ENCODE data around the gene MCEMP1.

MCEMP1 gene

DNA sequence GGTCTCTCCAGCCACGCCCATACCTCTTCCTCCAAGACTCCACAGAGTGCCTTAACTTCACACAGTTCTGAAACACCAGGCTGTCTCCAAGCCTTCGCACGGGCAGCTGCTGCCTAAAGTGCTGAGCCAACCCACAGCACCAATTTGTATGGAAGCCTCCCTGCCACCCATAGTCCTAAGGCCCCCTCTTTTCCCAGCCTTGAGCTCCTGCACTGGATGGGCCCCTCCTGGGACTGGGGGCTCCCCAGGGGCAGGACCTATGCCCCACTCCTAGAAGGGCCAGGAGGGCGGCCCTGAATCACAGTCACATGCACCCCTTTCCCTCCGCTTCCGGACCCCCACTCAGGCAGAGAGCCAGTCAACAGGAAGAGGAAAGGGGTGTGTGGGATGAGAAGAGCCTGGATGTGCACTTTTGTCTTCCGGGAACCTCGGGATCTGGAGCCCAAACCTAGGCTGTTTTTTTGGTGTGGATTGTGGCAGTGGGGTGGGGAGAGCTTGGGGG, 30.1 kb downstream of the MCEMP1 start:
- Mint-ChIP-seq H3K36me3 (no peaks in the 10 kb centered on the region), H3K4me3 (peak overlapping the region; percentile 80), H3K27me3 (no peaks in the 10 kb centered on the region), H3K4me1 (ENCODE audit: low read depth) (peaks cover 50% of the 10 kb centered on the region), H3K9me3 (ENCODE audit: low read depth) (no peaks in the 10 kb centered on the region), H3K27ac (peak overlapping the region; percentile 93)

DNA sequence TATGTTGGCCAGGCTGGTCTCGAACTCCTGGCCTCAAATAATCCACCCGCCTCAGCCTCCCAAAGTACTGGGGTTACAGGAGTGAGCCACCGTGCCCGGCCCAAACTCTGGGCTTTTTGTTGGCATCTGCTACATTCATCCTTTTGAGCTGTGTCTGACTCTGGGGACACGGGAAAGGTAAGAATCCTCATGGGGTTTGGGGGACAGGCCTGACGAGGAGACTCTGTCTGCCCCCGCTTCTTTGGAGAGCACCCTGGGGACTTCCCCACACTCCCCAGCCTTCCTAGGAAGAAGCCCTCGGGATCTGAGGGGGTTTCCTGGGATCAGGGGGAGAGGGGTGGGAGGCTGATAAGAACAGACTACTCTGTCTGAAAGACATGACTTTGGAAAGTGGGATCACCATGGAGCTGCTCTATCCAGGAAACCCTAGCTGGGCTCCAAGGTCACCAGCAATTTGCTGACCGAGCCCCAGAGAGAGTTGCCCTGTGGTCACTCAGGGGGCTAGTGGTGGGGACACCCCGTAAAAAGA, 33.1 kb downstream of the MCEMP1 start:
- H3K4me1 Mint-ChIP-seq (ENCODE audit: low read depth): peaks cover 45% of the 10 kb centered on the region
- no peaks in the 10 kb centered on the region for H3K36me3 Mint-ChIP-seq
- H3K4me3 Mint-ChIP-seq: no peak overlapping the region
- no peak overlapping the region for H3K27ac Mint-ChIP-seq
- H3K9me3 Mint-ChIP-seq (ENCODE audit: low read depth): no peaks in the 10 kb centered on the region
- no peaks in the 10 kb centered on the region for H3K27me3 Mint-ChIP-seq

DNA sequence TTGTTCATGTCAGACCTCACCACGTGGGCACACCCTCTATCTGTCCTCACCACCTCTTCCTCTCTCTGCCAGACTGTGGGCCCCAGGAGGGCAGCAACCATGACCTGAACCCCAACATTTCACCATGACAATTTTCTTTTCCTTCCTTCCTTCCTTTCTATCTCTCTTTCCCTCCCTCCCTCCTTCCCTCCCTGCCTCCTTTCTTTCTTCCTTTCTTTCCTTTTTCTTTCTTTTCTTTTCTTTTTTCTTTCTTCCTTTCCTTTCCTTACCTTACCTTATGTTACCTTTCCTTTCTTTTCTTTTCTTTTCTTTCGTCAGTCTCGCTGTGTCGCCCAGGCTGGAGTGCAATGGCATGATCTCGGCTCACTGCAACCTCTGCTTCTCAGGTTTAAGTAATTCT, 33.7 kb downstream of the MCEMP1 start:
- no peaks in the 10 kb centered on the region for H3K27me3 Mint-ChIP-seq
- H3K36me3 Mint-ChIP-seq: no peaks in the 10 kb centered on the region
- no peaks in the 10 kb centered on the region for H3K9me3 Mint-ChIP-seq (ENCODE audit: low read depth)
- peaks cover 41% of the 10 kb centered on the region for H3K4me1 Mint-ChIP-seq (ENCODE audit: low read depth)
- no peak overlapping the region for H3K4me3 Mint-ChIP-seq
- no peak overlapping the region for H3K27ac Mint-ChIP-seq

DNA sequence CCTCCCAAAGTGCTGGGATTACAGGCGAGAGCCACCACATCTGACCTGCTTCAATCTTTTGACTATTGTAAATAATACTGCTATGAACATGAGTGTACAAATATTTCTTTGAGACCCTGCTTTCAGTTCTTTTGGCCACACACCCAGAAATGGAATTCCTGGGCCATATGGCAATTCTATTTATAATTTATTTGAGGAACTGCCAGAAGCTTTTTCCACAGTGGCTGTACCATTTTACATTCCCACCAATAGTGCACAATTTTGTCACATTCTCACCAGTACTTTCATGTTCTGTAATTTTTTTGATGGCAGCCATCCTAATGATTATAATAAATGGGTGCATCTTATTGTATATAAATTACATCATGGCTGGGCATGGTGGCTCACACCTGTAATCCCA, 38.8 kb downstream of the MCEMP1 start:
- H3K4me3 Mint-ChIP-seq: no peak overlapping the region
- H3K27me3 Mint-ChIP-seq: no peaks in the 10 kb centered on the region
- H3K27ac Mint-ChIP-seq: no peak overlapping the region
- peaks cover 34% of the 10 kb centered on the region for H3K4me1 Mint-ChIP-seq (ENCODE audit: low read depth)
- H3K36me3 Mint-ChIP-seq: no peaks in the 10 kb centered on the region
- H3K9me3 Mint-ChIP-seq (ENCODE audit: low read depth): no peaks in the 10 kb centered on the region

DNA sequence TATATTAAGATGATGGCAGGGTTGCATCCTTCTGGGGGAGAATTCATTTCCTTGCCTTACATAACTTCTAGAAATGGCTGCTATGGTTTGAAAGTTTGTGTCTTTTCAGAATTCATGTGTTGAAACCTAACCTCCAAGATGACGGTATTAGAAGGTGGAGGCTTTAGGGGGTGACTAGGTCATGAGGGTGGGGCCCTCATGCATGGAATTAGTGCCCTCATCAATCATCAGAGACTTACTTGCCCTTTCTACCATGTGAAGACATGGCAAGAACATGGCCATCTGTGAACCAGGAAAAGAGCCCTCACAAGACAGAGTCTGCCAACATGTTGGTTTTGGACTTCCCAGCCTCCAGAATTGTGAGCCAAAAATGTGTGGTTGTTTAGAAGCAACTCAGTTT, 39.9 kb downstream of the MCEMP1 start:
- no peaks in the 10 kb centered on the region for H3K27me3 Mint-ChIP-seq
- no peaks in the 10 kb centered on the region for H3K36me3 Mint-ChIP-seq
- peak overlapping the region; percentile 46 for H3K27ac Mint-ChIP-seq
- H3K4me3 Mint-ChIP-seq: no peak overlapping the region
- H3K4me1 Mint-ChIP-seq (ENCODE audit: low read depth): peaks cover 34% of the 10 kb centered on the region
- H3K9me3 Mint-ChIP-seq (ENCODE audit: low read depth): no peaks in the 10 kb centered on the region

DNA sequence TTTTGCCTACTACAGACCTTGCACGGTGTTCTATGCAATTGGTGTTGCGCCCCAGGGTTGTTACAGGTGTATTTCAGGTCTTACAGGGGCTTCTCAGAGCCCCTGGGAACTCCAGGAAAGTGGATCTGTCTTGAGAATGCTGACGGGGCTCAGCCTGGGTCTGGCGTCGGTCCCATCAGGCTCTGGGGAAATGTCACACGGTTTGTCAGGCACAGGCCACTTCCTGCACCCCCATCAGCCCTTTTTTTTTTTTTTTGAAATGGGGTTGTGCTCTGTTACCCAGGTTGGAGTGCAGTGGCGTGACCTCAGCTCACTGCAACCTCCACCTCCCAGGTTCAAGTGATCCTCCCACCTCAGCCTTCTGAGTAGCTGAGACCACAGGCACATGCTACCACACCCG, 41.8 kb downstream of the MCEMP1 start:
- peak overlapping the region; percentile 70 for H3K27ac Mint-ChIP-seq
- H3K9me3 Mint-ChIP-seq (ENCODE audit: low read depth): no peaks in the 10 kb centered on the region
- no peaks in the 10 kb centered on the region for H3K27me3 Mint-ChIP-seq
- H3K36me3 Mint-ChIP-seq: no peaks in the 10 kb centered on the region
- peak overlapping the region; percentile 48 for H3K4me3 Mint-ChIP-seq
- H3K4me1 Mint-ChIP-seq (ENCODE audit: low read depth): peaks cover 34% of the 10 kb centered on the region

DNA sequence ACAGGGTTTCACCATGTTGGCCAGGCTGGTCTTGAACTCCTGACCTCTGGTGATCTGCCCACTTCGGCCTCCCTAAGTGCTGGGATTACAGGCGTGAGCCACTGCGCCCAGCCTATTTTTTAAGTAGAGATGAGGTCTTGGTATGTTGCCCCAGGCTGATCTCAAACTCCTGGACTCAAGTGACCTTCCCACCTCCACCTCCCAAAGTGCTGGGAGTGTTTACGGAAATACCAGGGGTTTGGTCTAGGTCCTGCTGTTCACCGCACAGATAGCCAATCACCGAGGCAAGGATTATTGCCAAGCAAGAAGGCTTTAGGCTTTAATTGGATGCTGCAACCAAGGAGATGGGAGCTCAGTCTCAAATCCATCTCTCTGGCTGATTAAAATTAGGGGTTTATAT, 43.5 kb downstream of the MCEMP1 start:
- Mint-ChIP-seq H3K9me3 (ENCODE audit: low read depth) (no peaks in the 10 kb centered on the region), H3K27ac (no peak overlapping the region), H3K4me3 (no peak overlapping the region), H3K36me3 (no peaks in the 10 kb centered on the region), H3K4me1 (ENCODE audit: low read depth) (peaks cover 23% of the 10 kb centered on the region), H3K27me3 (no peaks in the 10 kb centered on the region)

DNA sequence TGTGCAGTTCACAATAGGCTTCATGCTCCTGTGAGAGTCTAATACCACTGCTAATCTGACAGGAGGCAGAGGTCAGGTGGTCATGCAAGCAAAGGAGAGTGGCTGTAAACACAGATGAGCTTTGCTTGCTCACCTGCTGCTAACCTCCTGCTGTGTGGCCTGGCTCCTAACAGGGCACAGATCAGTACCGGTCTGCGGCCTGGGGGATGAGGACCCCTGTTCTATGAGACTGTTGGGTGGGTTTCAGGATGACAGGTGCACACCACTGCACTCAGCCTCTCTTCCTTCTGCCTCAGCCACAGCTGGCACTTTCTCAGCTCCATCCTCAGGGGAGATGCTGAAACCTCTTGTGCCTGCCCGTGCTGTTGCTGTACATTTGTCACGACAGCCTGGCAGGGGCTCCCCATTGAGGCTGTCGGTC, 45.4 kb downstream of the MCEMP1 start:
- no peak overlapping the region for H3K4me3 Mint-ChIP-seq
- H3K36me3 Mint-ChIP-seq: no peaks in the 10 kb centered on the region
- no peaks in the 10 kb centered on the region for H3K9me3 Mint-ChIP-seq (ENCODE audit: low read depth)
- H3K27ac Mint-ChIP-seq: no peak overlapping the region
- no peaks in the 10 kb centered on the region for H3K27me3 Mint-ChIP-seq
- peaks cover 14% of the 10 kb centered on the region for H3K4me1 Mint-ChIP-seq (ENCODE audit: low read depth)

DNA sequence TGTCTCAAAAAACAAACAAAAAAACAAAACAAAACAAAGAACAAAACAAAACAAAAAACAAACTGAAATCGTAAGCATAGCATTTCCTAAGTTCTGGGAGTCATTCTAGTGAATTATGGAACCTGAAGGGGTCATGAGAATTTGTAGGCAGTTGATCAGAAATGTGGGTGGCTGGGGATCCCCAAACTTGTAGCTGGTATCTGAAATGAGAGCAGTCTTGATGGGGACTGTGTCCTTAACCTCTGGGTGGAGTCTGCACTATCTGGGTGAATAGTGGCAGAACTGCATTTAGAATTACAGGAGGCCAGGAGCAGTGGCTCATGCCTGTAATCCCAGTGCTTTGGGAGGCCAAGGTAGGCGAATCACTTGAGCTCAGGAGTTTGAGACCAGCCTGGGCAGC, 48.9 kb downstream of the MCEMP1 start:
- H3K4me1 Mint-ChIP-seq (ENCODE audit: low read depth): peaks cover 12% of the 10 kb centered on the region
- H3K36me3 Mint-ChIP-seq: peaks cover 3% of the 10 kb centered on the region
- H3K4me3 Mint-ChIP-seq: no peak overlapping the region
- H3K9me3 Mint-ChIP-seq (ENCODE audit: low read depth): no peaks in the 10 kb centered on the region
- H3K27me3 Mint-ChIP-seq: peaks cover 21% of the 10 kb centered on the region
- H3K27ac Mint-ChIP-seq: no peak overlapping the region

DNA sequence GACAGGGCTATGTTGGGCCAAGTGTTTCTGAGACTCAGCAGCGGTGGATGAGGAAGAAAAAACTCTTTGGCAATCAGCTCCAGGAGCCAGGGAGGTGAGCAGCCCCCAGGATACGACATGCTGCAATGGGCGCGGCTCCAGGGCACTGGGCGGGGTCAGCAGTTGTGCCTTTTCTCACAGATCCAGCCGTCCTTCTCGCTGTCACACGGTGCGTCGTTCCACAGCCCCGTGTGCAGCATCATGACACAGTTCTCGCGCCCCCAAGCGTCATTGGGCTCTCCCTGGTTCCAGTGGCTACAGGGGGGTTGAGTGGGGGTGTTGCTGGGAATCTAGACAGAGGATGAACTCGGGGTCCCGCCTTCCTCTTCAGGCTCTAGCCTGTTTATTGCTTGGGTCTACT, 52.3 kb downstream of the MCEMP1 start:
- peaks cover 23% of the 10 kb centered on the region for H3K27me3 Mint-ChIP-seq
- no peak overlapping the region for H3K27ac Mint-ChIP-seq
- H3K36me3 Mint-ChIP-seq: peaks cover 3% of the 10 kb centered on the region
- no peak overlapping the region for H3K4me3 Mint-ChIP-seq
- peaks cover 12% of the 10 kb centered on the region for H3K4me1 Mint-ChIP-seq (ENCODE audit: low read depth)
- no peaks in the 10 kb centered on the region for H3K9me3 Mint-ChIP-seq (ENCODE audit: low read depth)
